H1 (cell line): Measurements from ENCODE around the gene KRT7. TPM values are rescaled to one million over a fixed set of nuclear protein-coding genes. Genes with fewer than 3 reads are reported as not detected.

Experiments used
- CTCF ChIA-PET: fragments of 300-600 bp; sonication (Branson Sonifier 250); formaldehyde crosslinking; loops from one replicate; lab custom pipeline; 2021; ENCODE audit not compliant: partially characterized antibody; lab: Charles Lee
- POLR2A ChIA-PET: fragments of 300-600 bp; sonication (Branson Sonifier 250); formaldehyde crosslinking; loops from one replicate; lab custom pipeline; 2021; ENCODE audit warnings: inconsistent platforms; ENCODE audit not compliant: partially characterized antibody; lab: Charles Lee
- DNase-seq, 2 experiments: peaks; one replicate each; pipeline versions ENCODE4 v3.0.0 to v3.0.0-alpha.2; 2010 to 2022; ENCODE audit warnings: low spot score in 2 of 2, low read depth in 1 of 2, mixed read lengths in 1 of 2
- FAIRE-seq: peaks from 2 replicates; lab custom pipeline; 2011; peaks lifted over from hg19 to GRCh38; lab: Jason Lieb, UNC
- H2AFZ ChIP-seq: 2 replicates; pipeline ENCODE4 v1.8.1; 2012; ENCODE audit warnings: low read length, inconsistent platforms
- H2AK5ac ChIP-seq: 2 replicates; pipeline ENCODE4 v1.6.1; 2013; ENCODE audit warnings: low read depth, low read length
- H2BK120ac ChIP-seq: replicated peaks from 2 replicates; pipeline ENCODE3; 2013; ENCODE audit warnings: low read depth, low read length, inconsistent platforms
- H2BK12ac ChIP-seq: 2 replicates; pipeline ENCODE4 v1.6.1; 2013; ENCODE audit warnings: low read depth, low read length
- H2BK15ac ChIP-seq: 2 replicates; pipeline ENCODE4 v1.6.1; 2013; ENCODE audit warnings: low read length
- H2BK20ac ChIP-seq: 2 replicates; pipeline ENCODE4 v1.6.1; 2013; ENCODE audit warnings: low read length
- H2BK5ac ChIP-seq: 2 replicates; pipeline ENCODE4 v1.6.1; 2013; ENCODE audit warnings: low read depth, low read length
- H3K14ac ChIP-seq: 2 replicates; pipeline ENCODE4 v1.6.1; 2013; ENCODE audit warnings: inconsistent platforms; ENCODE audit not compliant: insufficient read length
- H3K18ac ChIP-seq: 2 replicates; pipeline ENCODE4 v1.6.1; 2013; ENCODE audit warnings: low read length; ENCODE audit errors: extremely low read depth
- H3K23ac ChIP-seq: 2 replicates; pipeline ENCODE4 v1.6.1; 2013; ENCODE audit warnings: inconsistent platforms; ENCODE audit not compliant: insufficient read length
- H3K23me2 ChIP-seq: 2 replicates; pipeline ENCODE4 v1.6.1; 2013; ENCODE audit warnings: low read depth, low read length
- H3K27ac ChIP-seq: 2 replicates; pipeline ENCODE4 v1.6.1; 2011; ENCODE audit warnings: low read depth, low read length, inconsistent platforms
- H3K27me3 ChIP-seq, 4 experiments: replicated peaks in 1 of 4; 1 replicate in 1 of 4; 2 replicates in 3 of 4; pipeline versions ENCODE4 v1.6.1 to v1.8.1; 2011 to 2013; ENCODE audit warnings: low read length in 3 of 4, mild to moderate bottlenecking in 3 of 4, inconsistent platforms in 2 of 4, mixed read lengths in 2 of 4, moderate library complexity in 1 of 4; ENCODE audit not compliant: control insufficient read depth in 3 of 4, insufficient read depth in 3 of 4; ENCODE audit errors: extremely low read depth in 1 of 4
- H3K36me3 ChIP-seq, 4 experiments: 2 replicates each; pipeline versions ENCODE4 v1.6.1 to v1.8.1; 2011 to 2013; ENCODE audit warnings: mild to moderate bottlenecking in 4 of 4, low read length in 3 of 4, moderate library complexity in 2 of 4, control low read depth in 1 of 4, inconsistent platforms in 1 of 4; ENCODE audit not compliant: insufficient read depth in 4 of 4, control insufficient read depth in 2 of 4
- H3K4ac ChIP-seq: replicated peaks from 2 replicates; pipeline ENCODE3; 2013; ENCODE audit warnings: low read length, low read depth, mixed read lengths, inconsistent platforms; ENCODE audit not compliant: insufficient read length
- H3K4me1 ChIP-seq, 4 experiments: replicated peaks in 1 of 4; 1 replicate in 1 of 4; 2 replicates in 3 of 4; pipeline versions ENCODE4 v1.6.1 to v1.8.1; 2011 to 2013; ENCODE audit warnings: low read length in 3 of 4, inconsistent platforms in 2 of 4, mixed read lengths in 1 of 4; ENCODE audit not compliant: insufficient read depth in 4 of 4, control insufficient read depth in 3 of 4
- H3K4me2 ChIP-seq, 2 experiments: 2 replicates each; pipeline versions ENCODE4 v1.6.1 to v1.8.1; 2011 to 2013; ENCODE audit warnings: low read depth in 2 of 2, low read length in 2 of 2, control low read depth in 1 of 2, inconsistent platforms in 1 of 2, mild to moderate bottlenecking in 1 of 2; ENCODE audit not compliant: insufficient read depth in 1 of 2
- H3K4me3 ChIP-seq, 4 experiments: fragments of 200-600, 300-600 bp in 1 of 4; sonication (generic), shearing (Covaris generic), sonication (Bioruptor Twin) in 1 of 4; 2 replicates each; pipeline versions ENCODE4 v1.5.1 to v1.8.1; 2011 to 2016; ENCODE audit warnings: low read length in 4 of 4, low read depth in 3 of 4, control low read depth in 2 of 4, inconsistent platforms in 2 of 4, mild to moderate bottlenecking in 2 of 4, mixed read lengths in 1 of 4, moderate library complexity in 1 of 4; ENCODE audit not compliant: insufficient read depth in 2 of 4; ENCODE audit errors: extremely low read depth in 1 of 4
- H3K56ac ChIP-seq: replicated peaks from 2 replicates; pipeline ENCODE3; 2013; ENCODE audit warnings: low read depth, mild to moderate bottlenecking, mixed read lengths, low read length, inconsistent platforms; ENCODE audit not compliant: insufficient read length
- H3K79me1 ChIP-seq: 2 replicates; pipeline ENCODE4 v1.6.1; 2013; ENCODE audit warnings: low read depth, low read length, control low read depth
- H3K79me2 ChIP-seq, 2 experiments: 2 replicates each; pipeline versions ENCODE4 v1.6.1 to v1.8.1; 2012 to 2013; ENCODE audit warnings: low read length in 2 of 2, mild to moderate bottlenecking in 2 of 2, inconsistent platforms in 1 of 2; ENCODE audit not compliant: insufficient read depth in 2 of 2, control insufficient read depth in 1 of 2
- H3K9ac ChIP-seq, 4 experiments: replicated peaks in 1 of 4; 1 replicate in 1 of 4; 2 replicates in 3 of 4; pipeline versions ENCODE4 v1.6.1 to v1.8.1; 2011 to 2013; ENCODE audit warnings: low read depth in 3 of 4, low read length in 3 of 4, control low read depth in 2 of 4, mild to moderate bottlenecking in 2 of 4, moderate library complexity in 2 of 4, inconsistent platforms in 1 of 4; ENCODE audit errors: extremely low read depth in 1 of 4
- H3K9me3 ChIP-seq, 2 experiments: 2 replicates each; pipeline versions ENCODE4 v1.6.1 to v1.8.1; 2012 to 2013; ENCODE audit warnings: mild to moderate bottlenecking in 2 of 2, moderate library complexity in 2 of 2, control low read depth in 1 of 2, inconsistent platforms in 1 of 2, low read depth in 1 of 2, low read length in 1 of 2, mixed read lengths in 1 of 2; ENCODE audit not compliant: insufficient read depth in 2 of 2
- H4K20me1 ChIP-seq, 2 experiments: replicated peaks in 1 of 2; 2 replicates each; pipeline versions ENCODE3 to v1.8.1; 2011 to 2013; ENCODE audit warnings: inconsistent platforms in 2 of 2, low read length in 2 of 2, mild to moderate bottlenecking in 1 of 2; ENCODE audit not compliant: insufficient read depth in 2 of 2, control insufficient read depth in 1 of 2
- H4K5ac ChIP-seq: 2 replicates; pipeline ENCODE4 v1.6.1; 2013; ENCODE audit warnings: low read length, low read depth, mixed read lengths, inconsistent platforms; ENCODE audit not compliant: insufficient read length
- H4K8ac ChIP-seq: 2 replicates; pipeline ENCODE4 v1.8.0; 2013; ENCODE audit warnings: mild to moderate bottlenecking, moderate library complexity, low read length, inconsistent platforms; ENCODE audit not compliant: insufficient read depth; ENCODE audit errors: extremely low read depth
- H4K91ac ChIP-seq: replicated peaks from 2 replicates; pipeline ENCODE3; 2013; ENCODE audit warnings: low read length, mixed read lengths, inconsistent platforms; ENCODE audit not compliant: insufficient read length
- CREB1 ChIP-seq: IDR thresholded peaks from 2 replicates; pipeline ENCODE4 v1.6.1; 2012; ENCODE audit warnings: inconsistent platforms
- RBBP5 ChIP-seq: IDR thresholded peaks from 2 replicates; pipeline ENCODE4 v1.7.1; 2012; ENCODE audit warnings: low read depth, mild to moderate bottlenecking, inconsistent platforms, low read length, moderate library complexity, borderline replicate concordance
- SAP30 ChIP-seq: fragments of 300-600 bp; sonication (generic); IDR thresholded peaks from 2 replicates; pipeline ENCODE4 v1.7.1; 2012; ENCODE audit warnings: low read length, moderate library complexity, mild to moderate bottlenecking, inconsistent platforms; ENCODE audit not compliant: insufficient read depth, insufficient replicate concordance
- SIN3A ChIP-seq, 2 experiments: IDR thresholded peaks in 1 of 2; conservative IDR thresholded peaks in 1 of 2; 2 replicates each; pipeline ENCODE4 v1.6.1; 2011 to 2012; ENCODE audit warnings: low read length in 2 of 2, improper control_type of control experiment in 1 of 2, low read depth in 1 of 2, mild to moderate bottlenecking in 1 of 2
- TAF1 ChIP-seq: IDR thresholded peaks from 2 replicates; pipeline ENCODE4 v1.6.1; 2011; ENCODE audit warnings: mild to moderate bottlenecking, low read depth, low read length
- TEAD4 ChIP-seq: IDR thresholded peaks from 2 replicates; pipeline ENCODE4 v1.6.1; 2012; ENCODE audit warnings: low read depth, low read length, inconsistent platforms, mixed read lengths
- YY1 ChIP-seq: IDR thresholded peaks from 2 replicates; pipeline ENCODE4 v1.6.1; 2011; ENCODE audit warnings: low read depth, mild to moderate bottlenecking, low read length
- WGBS, 2 experiments: shearing (Covaris generic) in 1 of 2; methylation state at CpG; one replicate each; pipeline versions ENCODE4 v1.1.6 to v1.1.7; 2013 to 2015; ENCODE audit warnings: low lambda C conversion rate in 2 of 2, mixed read lengths in 2 of 2, inconsistent platforms in 1 of 2, low coverage in 1 of 2, missing lambda C conversion rate in 1 of 2; ENCODE audit not compliant: insufficient replicate concordance in 2 of 2, insufficient coverage in 1 of 2, insufficient read length in 1 of 2; ENCODE audit errors: extremely low coverage in 1 of 2, missing lambda C conversion rate in 1 of 2; 5-methylcytosine and 5-hydroxymethylcytosine counted together
- polyA plus RNA-seq, 7 experiments: library from polyadenylated mRNA; depleted of rRNA in 3 of 7; stranded (reverse) in 5 of 7; unstranded in 2 of 7; fragments of >200 nt in 5 of 7; fragments of 200-250 nt in 2 of 7; gene quantifications; 1 replicate in 5 of 7; 2 replicates in 1 of 7; 4 replicates in 1 of 7; pipeline versions ENCODE4 v1.2.1 to v1.2.3, GENCODE V29; 2011 to 2013; ENCODE audit warnings: missing spikeins in 2 of 7, mixed read lengths in 2 of 7
- total RNA-seq: library from RNA; stranded (reverse); fragmentation: NEBNext Ultra II Directional; extraction: Animal tissue kit (Norgen Biotek cat#: 25700); gene quantifications from 2 replicates; pipeline ENCODE4 v1.2.1, GENCODE V29; 2021

KRT7 gene
- total and polyA plus RNA-seq, 2 of the 8 experiments (the other 6 are each of a cell fraction or from before 2014, with no cell fraction given) = 13.2 to 19.0 TPM

GRCh38 chr12:52220477-52220876 is 12.6 kb upstream of the KRT7 start:
- H2AK5ac ChIP-seq = no peak overlapping the region
- FAIRE-seq (no peak), DNase-seq (no peak)
- H2BK120ac ChIP-seq = no peak overlapping the region
- ChIA-PET CTCF (interaction anchor here (0.7 to 6.9 kb wide), 23 partner anchors 10 to 210 kb away, joined by 3 to 82 read pairs (median 11); partner anchors contain the start of genes ATG101, KRT7, KRT83 and KRT86), POLR2A (interaction anchor here (0.9 to 1.7 kb wide), 2 partner anchors 17 to 91 kb away, joined by 3 to 4 read pairs; no protein-coding TSS in a partner anchor)
- no peak overlapping the region for H3K56ac ChIP-seq
- no peak overlapping the region for H2BK20ac ChIP-seq
- no peak overlapping the region for H3K23ac ChIP-seq
- no peak overlapping the region for H3K4me3 ChIP-seq
- H2BK15ac ChIP-seq = no peak overlapping the region
- H3K23me2 ChIP-seq = no peaks in the 10 kb centered on the region
- WGBS, 2 experiments = 93% methylated on average over 3 of the region's 3 CpGs; no CpG with 5 or more reads in 1 of the 2 experiments
- no peaks in the 10 kb centered on the region; a peak in 2 of 7 replicates for H3K27me3 ChIP-seq
- no peak overlapping the region for H4K8ac ChIP-seq
- TF ChIP-seq CREB1 (no peak), SAP30 (no peak), TEAD4 (no peak), YY1 (no peak), RBBP5 (no peak), SIN3A (conservative IDR thresholded peaks at IDR 0.05 in 1 of 2, IDR thresholded peaks at IDR 0.05 in 1 of 2; ENCODE audit: low read depth in 1 of 2, low read length in 2 of 2) (no peak), TAF1 (no peak)
- H3K36me3 ChIP-seq = no peaks in the 10 kb centered on the region; a peak in 1 of 8 replicates
- no peak overlapping the region for H2BK12ac ChIP-seq
- H3K27ac ChIP-seq = no peak overlapping the region
- H3K9ac ChIP-seq = no peak overlapping the region
- peaks cover 0 to 1% of the 10 kb centered on the region in 2 experiments for H4K20me1 ChIP-seq
- no peak overlapping the region for H4K5ac ChIP-seq
- no peak overlapping the region for H3K4me2 ChIP-seq
- H3K9me3 ChIP-seq = no peaks in the 10 kb centered on the region
- H3K4me1 ChIP-seq = peaks cover 0 to 2% (median under 1%) of the 10 kb centered on the region in 4 experiments; a peak in 2 of 7 replicates
- no peak overlapping the region for H2BK5ac ChIP-seq
- no peak overlapping the region for H3K14ac ChIP-seq
- H3K79me1 ChIP-seq = no peaks in the 10 kb centered on the region
- no peak overlapping the region for H4K91ac ChIP-seq
- H3K4ac ChIP-seq = no peak overlapping the region
- no peak overlapping the region for H2AFZ ChIP-seq
- H3K18ac ChIP-seq = no peak overlapping the region
- no peaks in the 10 kb centered on the region for H3K79me2 ChIP-seq
